H9 (cell line): ENCODE measurements around the gene STRIP1. TPM values are rescaled to one million over a fixed set of nuclear protein-coding genes. Genes with fewer than 3 reads are reported as not detected.
"Not testable (repeated sequence)": the region's sequence is repeated elsewhere in the genome, so short reads cannot be mapped to it uniquely, and the experiment has no call there.

Source experiments
- DNase-seq: peaks from one replicate; pipeline ENCODE4 v3.0.0-alpha.2; 2017
- H2AFZ ChIP-seq: one replicate; pipeline ENCODE4 v1.6.1; 2013; ENCODE audit warnings: mild to moderate bottlenecking, low read length, control low read depth, moderate library complexity
- H2AK5ac ChIP-seq: 2 replicates; pipeline ENCODE4 v1.6.1; 2013; ENCODE audit warnings: low read length, control low read depth, mixed read lengths; ENCODE audit not compliant: insufficient read length
- H2BK120ac ChIP-seq: one replicate; pipeline ENCODE4 v1.6.1; 2013; ENCODE audit warnings: low read depth, mild to moderate bottlenecking, low read length, control low read depth, inconsistent platforms; ENCODE audit not compliant: poor library complexity, severe bottlenecking
- H2BK12ac ChIP-seq: 2 replicates; pipeline ENCODE4 v1.6.1; 2013; ENCODE audit warnings: low read length, control low read depth, mixed read lengths, low read depth; ENCODE audit not compliant: insufficient read length
- H2BK15ac ChIP-seq: 2 replicates; pipeline ENCODE4 v1.6.1; 2013; ENCODE audit warnings: low read depth, low read length, control low read depth
- H2BK20ac ChIP-seq: one replicate; pipeline ENCODE4 v1.6.1; 2013; ENCODE audit warnings: low read depth, mild to moderate bottlenecking, low read length, control low read depth, inconsistent platforms; ENCODE audit not compliant: poor library complexity, severe bottlenecking
- H2BK5ac ChIP-seq: 2 replicates; pipeline ENCODE4 v1.6.1; 2013; ENCODE audit warnings: low read length, control low read depth, mixed read lengths; ENCODE audit not compliant: insufficient read length
- H3K14ac ChIP-seq: 2 replicates; pipeline ENCODE4 v1.6.1; 2013; ENCODE audit warnings: low read length, control low read depth; ENCODE audit not compliant: insufficient read depth
- H3K18ac ChIP-seq: 2 replicates; pipeline ENCODE4 v1.6.1; 2013; ENCODE audit warnings: low read depth, mild to moderate bottlenecking, mixed read lengths, low read length, control low read depth; ENCODE audit not compliant: insufficient read length
- H3K23ac ChIP-seq: 2 replicates; pipeline ENCODE4 v1.6.1; 2013; ENCODE audit warnings: low read length, control low read depth, mixed read lengths, low read depth; ENCODE audit not compliant: insufficient read length
- H3K23me2 ChIP-seq: 2 replicates; pipeline ENCODE4 v1.6.1; 2013; ENCODE audit warnings: low read depth, mild to moderate bottlenecking, mixed read lengths, low read length, control low read depth; ENCODE audit not compliant: insufficient read length, poor library complexity, severe bottlenecking
- H3K27ac ChIP-seq: 2 replicates; pipeline ENCODE4 v1.5.1; 2013; ENCODE audit warnings: low read length, control low read depth, mixed read lengths, low read depth; ENCODE audit not compliant: insufficient read length
- H3K27me3 ChIP-seq: 2 replicates; pipeline ENCODE4 v1.6.1; 2013; ENCODE audit warnings: low read length, control low read depth, inconsistent platforms; ENCODE audit not compliant: insufficient read depth
- H3K4ac ChIP-seq: 2 replicates; pipeline ENCODE4 v1.6.1; 2013; ENCODE audit warnings: low read depth, mild to moderate bottlenecking, control low read depth, inconsistent platforms, low read length, moderate library complexity
- H3K4me1 ChIP-seq: 2 replicates; pipeline ENCODE4 v1.6.1; 2013; ENCODE audit warnings: low read length, control low read depth, inconsistent platforms; ENCODE audit not compliant: insufficient read depth
- H3K4me2 ChIP-seq: 2 replicates; pipeline ENCODE4 v1.6.1; 2013; ENCODE audit warnings: low read length, control low read depth, mixed read lengths; ENCODE audit not compliant: insufficient read length, insufficient read depth
- H3K56ac ChIP-seq: 2 replicates; pipeline ENCODE4 v1.6.1; 2013; ENCODE audit warnings: low read depth, mild to moderate bottlenecking, mixed read lengths, low read length, control low read depth; ENCODE audit not compliant: insufficient read length
- H3K79me1 ChIP-seq: 2 replicates; pipeline ENCODE4 v1.6.1; 2013; ENCODE audit warnings: low read depth, mild to moderate bottlenecking, moderate library complexity, low read length, control low read depth, inconsistent platforms; ENCODE audit not compliant: insufficient read depth, poor library complexity, severe bottlenecking
- H3K79me2 ChIP-seq: 2 replicates; pipeline ENCODE4 v1.6.1; 2013; ENCODE audit warnings: low read length, control low read depth, inconsistent platforms; ENCODE audit not compliant: insufficient read depth
- H3K9ac ChIP-seq: 2 replicates; pipeline ENCODE4 v1.6.1; 2013; ENCODE audit warnings: low read length, control low read depth, mixed read lengths; ENCODE audit not compliant: insufficient read length; ENCODE audit errors: extremely low read depth
- H3K9me3 ChIP-seq: one replicate; pipeline ENCODE4 v1.6.1; 2013; ENCODE audit warnings: low read depth, low read length, inconsistent platforms; ENCODE audit not compliant: control insufficient read depth
- H3T11ph ChIP-seq: one replicate; pipeline ENCODE4 v1.6.1; 2013; ENCODE audit warnings: mild to moderate bottlenecking, low read length, control low read depth, inconsistent platforms
- H4K20me1 ChIP-seq: one replicate; pipeline ENCODE4 v1.6.1; 2013; ENCODE audit not compliant: control insufficient read depth, insufficient read length, insufficient read depth
- H4K5ac ChIP-seq: 2 replicates; pipeline ENCODE4 v1.6.1; 2013; ENCODE audit warnings: low read depth, mild to moderate bottlenecking, mixed read lengths, low read length, control low read depth; ENCODE audit not compliant: insufficient read length
- H4K8ac ChIP-seq: replicated peaks from 2 replicates; pipeline ENCODE4 v1.6.1; 2013; ENCODE audit warnings: low read length, control low read depth, mixed read lengths, low read depth; ENCODE audit not compliant: insufficient read length
- H4K91ac ChIP-seq: 2 replicates; pipeline ENCODE4 v1.6.1; 2013; ENCODE audit warnings: low read depth, mild to moderate bottlenecking, moderate library complexity, mixed read lengths, low read length, control low read depth; ENCODE audit not compliant: insufficient read length
- H3K27ac Mint-ChIP-seq, 3 experiments: 2 replicates in 2 of 3; 3 replicates in 1 of 3; pipeline ENCODE4 v1.8.0; 2020 to 2021; ENCODE audit warnings: mixed read lengths in 3 of 3, mild to moderate bottlenecking in 1 of 3, moderate library complexity in 1 of 3
- H3K27me3 Mint-ChIP-seq: 2 replicates; pipeline ENCODE4 v1.8.0; 2021; ENCODE audit warnings: low read depth, mild to moderate bottlenecking, moderate library complexity, mixed read lengths
- H3K36me3 Mint-ChIP-seq, 3 experiments: 2 replicates in 2 of 3; 3 replicates in 1 of 3; pipeline ENCODE4 v1.8.0; 2020 to 2021; ENCODE audit warnings: low read depth in 3 of 3, mixed read lengths in 3 of 3; ENCODE audit not compliant: insufficient read depth in 1 of 3
- H3K4me1 Mint-ChIP-seq, 2 experiments: 2 replicates each; pipeline ENCODE4 v1.8.0; 2020; ENCODE audit warnings: mixed read lengths in 2 of 2
- H3K4me3 Mint-ChIP-seq, 2 experiments: 2 replicates in 1 of 2; 3 replicates in 1 of 2; pipeline ENCODE4 v1.8.0; 2020 to 2021; ENCODE audit warnings: mild to moderate bottlenecking in 2 of 2, mixed read lengths in 2 of 2, moderate library complexity in 1 of 2
- H3K9me3 Mint-ChIP-seq, 2 experiments: 2 replicates in 1 of 2; 3 replicates in 1 of 2; pipeline ENCODE4 v1.8.0; 2020; ENCODE audit warnings: mild to moderate bottlenecking in 2 of 2, mixed read lengths in 2 of 2, moderate library complexity in 1 of 2
- WGBS: extraction: QIAGEN DNeasy Blood & Tissue Kit; methylation state at CpG from one replicate; pipeline ENCODE4 v1.1.7; 2013; ENCODE audit warnings: missing lambda C conversion rate, low lambda C conversion rate, mixed read lengths; ENCODE audit not compliant: insufficient read length; ENCODE audit errors: extremely low coverage; 5-methylcytosine and 5-hydroxymethylcytosine counted together
- total RNA-seq: library from RNA; stranded (reverse); gene quantifications from 2 replicates; pipeline ENCODE4 v1.2.1, GENCODE V29; 2021
- TF ChIP-seq, protein P1 (sequence below): fragments of 200-600 bp; sonication (generic); conservative IDR thresholded peaks from 3 replicates; pipeline ENCODE4 v1.8.0; 2021; ENCODE audit warnings: antibody characterized with exemption, mild to moderate bottlenecking

Gene STRIP1
- total RNA-seq, 1 experiment from 2014 or later = 43.6 TPM

GRCh38 chr1:110024613-110025012 lies 9.8 kb upstream of the STRIP1 start:
- H3K14ac ChIP-seq = no peak overlapping the region
- H2BK15ac ChIP-seq = no peak overlapping the region
- no peak overlapping the region for H3K18ac ChIP-seq
- no peak overlapping the region for H2BK20ac ChIP-seq
- H3K23me2 ChIP-seq = no peaks in the 10 kb centered on the region
- Mint-ChIP-seq H3K27ac (peak overlapping the region in 1 of 3 experiments; percentile 14; a peak in 1 of 7 replicates), H3K9me3 (no peaks in the 10 kb centered on the region), H3K4me1 (no peaks in the 10 kb centered on the region), H3K36me3 (peaks cover 26 to 53% (median 38%) of the 10 kb centered on the region in 3 experiments; a peak in 6 of 7 replicates), H3K4me3 (no peak overlapping the region), H3K27me3 (no peaks in the 10 kb centered on the region)
- no peak overlapping the region for H3K23ac ChIP-seq
- H3K56ac ChIP-seq = no peak overlapping the region
- no peaks in the 10 kb centered on the region for H4K20me1 ChIP-seq
- no peak overlapping the region for H2AFZ ChIP-seq
- no peak overlapping the region for H4K8ac ChIP-seq
- no peak overlapping the region for H2AK5ac ChIP-seq
- H3K27ac ChIP-seq = no peak overlapping the region
- H3K4ac ChIP-seq = no peak overlapping the region
- TF ChIP-seq, protein P1, sequence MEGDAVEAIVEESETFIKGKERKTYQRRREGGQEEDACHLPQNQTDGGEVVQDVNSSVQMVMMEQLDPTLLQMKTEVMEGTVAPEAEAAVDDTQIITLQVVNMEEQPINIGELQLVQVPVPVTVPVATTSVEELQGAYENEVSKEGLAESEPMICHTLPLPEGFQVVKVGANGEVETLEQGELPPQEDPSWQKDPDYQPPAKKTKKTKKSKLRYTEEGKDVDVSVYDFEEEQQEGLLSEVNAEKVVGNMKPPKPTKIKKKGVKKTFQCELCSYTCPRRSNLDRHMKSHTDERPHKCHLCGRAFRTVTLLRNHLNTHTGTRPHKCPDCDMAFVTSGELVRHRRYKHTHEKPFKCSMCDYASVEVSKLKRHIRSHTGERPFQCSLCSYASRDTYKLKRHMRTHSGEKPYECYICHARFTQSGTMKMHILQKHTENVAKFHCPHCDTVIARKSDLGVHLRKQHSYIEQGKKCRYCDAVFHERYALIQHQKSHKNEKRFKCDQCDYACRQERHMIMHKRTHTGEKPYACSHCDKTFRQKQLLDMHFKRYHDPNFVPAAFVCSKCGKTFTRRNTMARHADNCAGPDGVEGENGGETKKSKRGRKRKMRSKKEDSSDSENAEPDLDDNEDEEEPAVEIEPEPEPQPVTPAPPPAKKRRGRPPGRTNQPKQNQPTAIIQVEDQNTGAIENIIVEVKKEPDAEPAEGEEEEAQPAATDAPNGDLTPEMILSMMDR = no peak
- DNase-seq = no peak
- no peak overlapping the region for H2BK120ac ChIP-seq
- no peak overlapping the region for H3K9ac ChIP-seq
- no CpG with 5 or more reads among the region's 4 CpGs for WGBS
- H3K79me1 ChIP-seq = no peaks in the 10 kb centered on the region
- H3K79me2 ChIP-seq = no peaks in the 10 kb centered on the region
- no peak overlapping the region for H2BK5ac ChIP-seq
- no peak overlapping the region for H3K4me2 ChIP-seq
- H4K91ac ChIP-seq = no peak overlapping the region
- no peaks in the 10 kb centered on the region for H3K4me1 ChIP-seq
- H4K5ac ChIP-seq = no peak overlapping the region
- no peaks in the 10 kb centered on the region for H3K9me3 ChIP-seq
- no peak overlapping the region for H2BK12ac ChIP-seq
- no peak overlapping the region for H3T11ph ChIP-seq
- no peaks in the 10 kb centered on the region for H3K27me3 ChIP-seq

- H3K4me2 ChIP-seq, H4K5ac ChIP-seq, H3K23me2 ChIP-seq, H2BK15ac ChIP-seq, H3K27ac ChIP-seq, H4K8ac ChIP-seq, DNase-seq, H3K9ac ChIP-seq, H4K20me1 ChIP-seq, H2BK5ac ChIP-seq, H3K18ac ChIP-seq, H3K79me2 ChIP-seq, H3T11ph ChIP-seq, H3K9me3 Mint-ChIP-seq, H2BK20ac ChIP-seq, H2BK120ac ChIP-seq, H2AFZ ChIP-seq, H3K36me3 Mint-ChIP-seq, H3K4me1 ChIP-seq, H3K9me3 ChIP-seq, H3K27me3 Mint-ChIP-seq, H3K27me3 ChIP-seq, H3K4ac ChIP-seq, H3K23ac ChIP-seq, H4K91ac ChIP-seq, H3K79me1 ChIP-seq, H3K56ac ChIP-seq, H2BK12ac ChIP-seq, H2AK5ac ChIP-seq: not testable (repeated sequence)
- Mint-ChIP-seq H3K4me3 (peak overlapping the region in 1 of 2 experiments; percentile 43; a peak in 2 of 5 replicates), H3K4me1 (peaks cover 21 to 34% of the 10 kb centered on the region in 2 experiments), H3K27ac (peak overlapping the region; percentile 78 to 97 (median 90); a peak in 5 of 7 replicates)
- peak overlapping the region; percentile 25; the same call in 1 of the 2 replicates for H3K14ac ChIP-seq
- no CpG with 5 or more reads among the region's 4 CpGs for WGBS
These were observed 3.7 kb upstream of the STRIP1 start for GRCh38 chr1:110030687-110031086.
